ENCODE data around the gene SPRED2.

Gene SPRED2

DNA sequence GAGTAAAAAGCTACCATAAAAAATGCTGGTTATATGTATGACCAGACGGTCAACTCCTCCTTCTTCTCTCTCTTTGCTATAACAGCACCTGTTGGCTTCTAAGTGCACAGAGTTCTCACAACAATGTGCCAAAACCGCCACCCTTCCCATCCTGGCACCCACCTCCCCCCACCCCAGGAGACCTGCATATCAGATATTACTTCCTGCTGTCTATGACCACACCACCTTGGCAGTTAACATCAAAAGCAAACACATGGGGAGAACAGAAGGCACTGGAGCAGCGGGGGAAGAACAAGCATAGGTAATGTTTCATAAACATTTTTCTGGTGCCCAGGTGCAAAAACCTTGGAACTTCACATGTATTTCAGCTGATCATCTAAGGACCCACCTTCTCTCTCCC is 15.5 kb downstream of the SPRED2 start:
- no peak for DNase-seq (ENCODE audit: low read depth in 1 of 2, low spot score in 1 of 2)

DNA sequence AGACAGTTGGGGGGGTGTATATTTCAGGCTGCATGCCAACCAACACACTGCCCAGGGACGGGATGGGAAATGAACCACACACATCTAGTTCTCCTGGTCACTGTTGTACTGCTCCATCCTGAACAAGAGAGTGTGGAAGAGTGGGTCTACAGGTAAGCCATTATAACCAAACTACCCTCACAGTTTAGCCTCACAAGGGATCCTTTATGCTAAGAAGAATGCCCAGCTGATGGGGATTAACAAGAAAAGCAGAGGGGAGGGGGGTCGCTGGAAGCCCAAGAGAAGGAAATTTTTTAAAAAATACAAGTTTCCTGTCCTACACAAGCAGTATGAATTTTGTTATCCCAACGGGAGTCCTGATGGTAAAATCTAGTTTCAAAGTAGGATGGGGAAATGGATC is 16.1 kb downstream of the SPRED2 start:
- no peak for DNase-seq (ENCODE audit: low read depth in 1 of 2, low spot score in 1 of 2)

DNA sequence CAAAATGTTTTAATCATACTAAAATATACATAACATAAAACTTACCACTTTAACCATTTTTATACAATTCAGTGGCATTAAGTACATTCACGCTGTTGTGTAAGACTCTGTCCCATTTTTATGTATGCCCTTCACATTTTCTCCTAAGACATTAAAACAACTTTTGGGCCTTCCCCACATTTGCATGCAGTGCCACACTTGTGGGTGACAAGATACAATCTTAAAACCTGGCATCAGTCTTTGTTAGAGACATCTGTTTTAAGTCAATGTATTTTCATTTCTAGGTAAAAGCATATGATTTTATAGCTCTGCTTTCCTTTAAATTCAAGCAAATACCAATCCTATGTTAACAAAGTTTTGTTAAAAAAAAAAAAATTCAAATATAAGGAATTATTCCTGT is 17.3 kb downstream of the SPRED2 start:
- no peak for DNase-seq (ENCODE audit: low read depth in 1 of 2, low spot score in 1 of 2)

DNA sequence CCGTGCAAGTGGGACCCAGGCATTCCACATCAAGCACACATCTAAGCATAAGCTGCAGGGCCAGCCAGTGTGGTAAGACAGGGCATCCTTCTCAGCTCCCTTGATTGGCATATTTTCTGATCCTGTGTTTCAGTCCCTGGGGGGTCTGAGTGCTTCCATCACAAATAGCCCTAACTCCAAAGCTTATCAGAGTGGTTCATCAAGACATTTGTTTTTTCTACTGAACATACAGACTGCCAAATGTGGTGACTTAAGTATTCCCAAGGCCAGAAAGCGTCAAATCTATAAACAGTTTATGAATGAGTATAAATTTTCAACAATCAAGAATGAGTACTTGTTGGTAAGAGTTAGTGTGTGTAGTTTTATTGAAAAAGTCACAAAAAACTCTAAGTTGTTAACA is 18.8 kb downstream of the SPRED2 start:
- DNase-seq (ENCODE audit: low read depth in 1 of 2, low spot score in 1 of 2) = no peak

DNA sequence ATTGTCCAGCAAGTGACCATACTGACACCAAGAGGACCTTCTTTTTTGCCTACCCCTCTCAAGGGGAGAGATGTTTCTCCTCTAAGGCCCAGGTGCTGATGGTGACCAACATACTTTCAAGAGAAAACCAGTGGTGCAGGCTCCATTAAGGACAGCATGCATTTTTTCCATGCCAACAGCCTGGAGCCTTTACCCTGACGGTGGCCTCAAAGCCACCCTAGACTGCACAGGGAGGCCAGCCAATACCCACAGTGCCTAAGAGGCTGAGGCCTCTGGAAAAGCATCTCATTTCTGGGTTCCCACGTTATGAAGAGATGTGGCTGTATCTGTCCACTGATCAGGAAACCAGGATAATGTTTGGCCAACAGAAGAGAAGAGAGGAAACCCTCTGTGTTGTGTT is 19.3 kb downstream of the SPRED2 start:
- no peak for DNase-seq (ENCODE audit: low read depth in 1 of 2, low spot score in 1 of 2)

DNA sequence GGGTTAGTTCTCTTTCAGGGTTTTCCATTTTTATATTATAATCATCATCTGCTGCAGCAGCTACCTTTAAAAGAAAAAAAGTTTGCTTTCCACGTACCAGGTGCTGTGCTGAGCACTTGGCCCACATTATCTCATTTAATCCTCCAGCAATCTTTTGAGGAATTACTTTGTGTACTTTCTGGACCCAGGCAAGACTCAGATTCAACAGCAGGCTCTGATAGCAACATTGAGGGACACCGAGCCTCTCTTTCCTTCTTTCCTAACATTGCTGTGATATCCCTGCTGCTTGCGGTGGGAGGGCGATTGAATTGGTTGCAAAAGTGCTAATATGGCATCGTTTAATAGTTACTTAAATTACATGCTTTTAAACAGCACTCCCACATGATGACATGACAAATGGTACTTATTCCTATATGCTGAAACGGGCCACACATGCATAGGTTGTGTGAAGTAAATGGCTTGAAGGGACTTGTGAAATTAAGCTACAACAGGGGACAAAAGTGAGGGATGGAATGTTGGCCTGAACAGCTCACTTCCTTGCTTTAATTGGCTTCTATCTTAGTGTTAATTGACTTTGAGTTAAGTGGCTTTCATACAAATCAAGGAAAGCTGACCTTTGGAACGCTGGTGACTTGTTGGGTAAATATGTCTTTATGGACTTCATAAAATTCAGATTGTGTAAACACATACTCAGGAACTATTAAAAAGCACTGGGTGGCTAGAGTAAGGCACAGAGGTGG is 21.2 kb downstream of the SPRED2 start:
- DNase-seq (ENCODE audit: low read depth in 1 of 2, low spot score in 1 of 2) = no peak

DNA sequence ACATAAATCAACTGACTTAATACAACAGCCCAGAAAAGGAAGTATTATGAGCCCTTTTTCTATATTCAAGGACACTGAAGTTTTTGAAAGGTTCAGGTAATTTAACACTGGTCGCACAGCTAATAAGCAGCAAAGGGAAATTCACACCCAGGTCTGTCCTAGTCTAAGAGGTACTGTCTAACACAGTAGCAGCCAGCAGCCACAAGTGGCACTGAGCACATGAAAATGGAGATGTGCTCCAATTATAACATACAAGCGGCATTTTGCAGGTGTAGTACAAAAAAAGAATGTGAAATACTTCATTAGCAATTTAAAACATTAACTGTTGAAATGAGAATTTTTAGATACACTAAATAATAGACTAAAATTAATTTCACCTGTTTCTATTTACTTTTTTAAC is 23.4 kb downstream of the SPRED2 start:
- no peak for DNase-seq (ENCODE audit: low read depth in 1 of 2, low spot score in 1 of 2)

DNA sequence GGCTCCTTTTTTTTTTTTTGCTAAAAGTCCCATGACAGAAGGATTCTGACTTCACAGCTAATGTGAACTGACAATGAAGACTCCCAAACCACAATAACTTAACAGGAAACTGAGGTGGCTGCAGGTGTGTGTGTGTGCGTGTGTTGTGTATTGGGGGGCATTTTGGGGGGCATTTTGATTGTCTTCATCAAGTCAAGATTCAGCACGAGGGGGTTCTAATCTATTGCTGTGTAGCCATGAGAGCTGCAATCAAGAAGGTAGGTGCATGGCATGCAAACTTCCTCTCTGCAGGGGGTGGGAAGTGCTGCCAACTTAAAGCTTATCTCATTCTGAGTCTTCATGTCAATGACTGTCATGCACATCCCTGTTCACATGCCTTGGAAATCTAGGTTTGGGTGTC is 25.2 kb downstream of the SPRED2 start:
- DNase-seq (ENCODE audit: low read depth in 1 of 2, low spot score in 1 of 2) = no peak

DNA sequence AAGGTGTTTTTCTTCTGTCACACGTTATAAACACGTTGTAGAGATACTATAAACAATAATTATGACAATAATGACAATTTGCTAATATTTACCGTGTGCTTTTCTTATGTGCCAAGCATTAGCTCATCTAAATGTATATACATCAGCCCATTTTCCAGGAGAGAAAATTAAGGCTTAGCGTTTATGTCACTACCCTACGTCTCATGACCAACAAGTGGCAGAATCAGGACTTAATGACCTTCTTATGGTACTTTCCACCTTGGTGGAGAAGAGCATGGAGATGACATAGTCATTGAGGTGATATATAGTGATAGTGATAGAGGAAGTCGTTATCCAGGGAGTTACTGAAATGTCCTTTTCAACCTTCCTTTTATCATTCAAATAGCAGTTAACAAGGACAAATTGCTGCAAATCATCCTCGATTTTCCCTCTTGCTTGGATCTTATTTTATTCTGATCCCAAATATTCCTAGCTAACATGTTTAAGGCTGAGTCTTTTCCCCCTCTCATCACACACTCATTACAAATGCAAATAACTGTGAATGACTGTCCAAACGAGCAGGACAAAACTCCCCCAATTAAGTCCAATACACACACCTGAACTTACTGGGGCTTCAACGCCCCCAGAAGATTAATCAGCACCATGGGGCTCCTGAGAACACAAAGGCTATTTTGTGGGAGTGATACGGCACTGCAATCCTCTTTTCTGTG is 27.3 kb downstream of the SPRED2 start:
- no peak for DNase-seq (ENCODE audit: low read depth in 1 of 2, low spot score in 1 of 2)

DNA sequence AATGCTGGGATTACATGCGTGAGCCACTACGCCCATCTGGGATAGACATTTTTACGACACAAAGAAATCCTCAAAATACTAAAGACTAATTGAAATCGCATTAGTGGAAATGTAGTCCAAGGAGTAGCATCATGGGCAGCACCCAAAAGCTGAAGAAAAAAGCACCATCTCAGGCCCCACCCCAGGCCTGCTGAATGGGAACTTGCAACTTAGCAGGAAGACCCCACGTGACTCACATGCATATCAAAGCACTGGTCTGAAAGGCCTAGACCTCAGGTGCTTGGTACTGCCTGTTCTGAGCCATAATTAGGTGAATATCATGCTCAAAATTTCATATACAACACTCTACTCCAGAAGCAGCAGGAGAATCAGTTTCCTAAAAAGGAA is 28.9 kb downstream of the SPRED2 start:
- DNase-seq (ENCODE audit: low read depth in 1 of 2, low spot score in 1 of 2) = no peak

DNA sequence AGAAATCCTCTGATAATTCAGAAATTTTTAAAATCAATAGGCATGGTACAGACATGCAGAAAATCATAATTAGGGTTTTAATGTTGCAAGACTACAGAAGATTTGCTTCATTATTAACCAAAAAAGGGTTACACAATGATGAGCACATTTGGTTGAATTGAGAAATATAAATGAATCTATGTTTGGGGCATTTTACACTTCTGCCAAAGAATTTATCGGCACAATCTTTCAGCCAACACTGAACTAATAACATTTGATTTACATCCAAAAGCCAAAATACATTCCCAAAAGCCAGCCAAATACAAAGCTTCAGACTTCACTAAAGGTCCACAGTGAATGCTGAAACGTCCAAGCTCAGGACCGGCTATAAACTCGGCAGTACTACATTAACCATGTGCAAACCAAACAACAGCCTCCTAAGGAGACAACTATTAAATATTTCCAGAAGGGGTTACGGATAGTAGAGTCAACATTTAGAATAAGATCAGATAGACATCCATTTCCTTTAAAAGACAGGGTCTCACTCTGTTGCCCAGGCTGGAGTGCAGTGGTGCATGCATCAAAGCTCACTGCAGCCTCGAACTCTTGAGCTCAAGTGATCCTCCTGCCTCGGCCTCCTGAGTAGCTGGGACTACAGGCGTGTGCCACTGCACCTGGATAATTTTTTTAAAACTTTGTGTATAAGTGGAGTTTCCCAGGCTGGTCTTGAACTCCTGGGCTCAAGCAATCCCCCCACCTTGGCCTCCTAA is 29.4 kb downstream of the SPRED2 start:
- DNase-seq (ENCODE audit: low read depth in 1 of 2, low spot score in 1 of 2) = no peak

DNA sequence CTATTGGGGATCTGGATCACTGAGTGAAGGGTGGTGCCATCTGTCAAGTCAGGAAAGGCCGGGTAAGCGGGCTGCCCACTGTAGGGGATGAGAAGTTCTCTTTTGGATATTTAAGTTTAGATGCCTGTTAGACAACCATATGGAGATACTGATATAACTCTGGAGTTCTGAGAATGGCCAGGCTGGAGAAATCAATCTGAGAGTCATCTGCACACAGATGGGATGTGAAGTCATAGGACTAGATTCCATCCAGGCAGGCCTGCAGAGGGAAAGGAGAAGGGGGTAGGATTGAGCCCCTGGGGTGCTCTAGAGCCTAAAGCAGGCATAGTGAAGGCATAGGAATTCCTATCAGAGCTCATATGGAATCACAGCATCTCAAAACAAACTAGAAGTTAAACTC is 30.1 kb downstream of the SPRED2 start:
- no peak for DNase-seq (ENCODE audit: low read depth in 1 of 2, low spot score in 1 of 2)

DNA sequence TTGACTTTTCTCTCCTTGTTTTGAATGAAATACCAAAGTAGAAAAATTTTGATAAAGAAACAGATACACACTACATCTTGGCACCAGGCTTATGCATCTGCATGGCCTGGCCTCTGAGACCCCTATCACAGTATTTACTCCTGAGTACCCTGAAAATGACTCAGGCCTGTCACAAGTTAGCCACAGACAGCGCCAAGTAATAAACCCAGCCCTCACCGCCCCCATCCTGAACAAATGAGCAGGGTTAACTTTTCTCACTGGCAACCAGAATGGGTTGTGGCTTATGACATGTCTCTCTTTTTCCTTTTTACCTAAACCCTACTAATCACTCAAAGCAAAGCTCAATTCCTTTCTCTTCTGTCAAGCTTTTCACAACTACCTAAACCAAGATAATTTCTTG is 35.3 kb downstream of the SPRED2 start:
- DNase-seq (ENCODE audit: low read depth in 1 of 2, low spot score in 1 of 2) = no peak

DNA sequence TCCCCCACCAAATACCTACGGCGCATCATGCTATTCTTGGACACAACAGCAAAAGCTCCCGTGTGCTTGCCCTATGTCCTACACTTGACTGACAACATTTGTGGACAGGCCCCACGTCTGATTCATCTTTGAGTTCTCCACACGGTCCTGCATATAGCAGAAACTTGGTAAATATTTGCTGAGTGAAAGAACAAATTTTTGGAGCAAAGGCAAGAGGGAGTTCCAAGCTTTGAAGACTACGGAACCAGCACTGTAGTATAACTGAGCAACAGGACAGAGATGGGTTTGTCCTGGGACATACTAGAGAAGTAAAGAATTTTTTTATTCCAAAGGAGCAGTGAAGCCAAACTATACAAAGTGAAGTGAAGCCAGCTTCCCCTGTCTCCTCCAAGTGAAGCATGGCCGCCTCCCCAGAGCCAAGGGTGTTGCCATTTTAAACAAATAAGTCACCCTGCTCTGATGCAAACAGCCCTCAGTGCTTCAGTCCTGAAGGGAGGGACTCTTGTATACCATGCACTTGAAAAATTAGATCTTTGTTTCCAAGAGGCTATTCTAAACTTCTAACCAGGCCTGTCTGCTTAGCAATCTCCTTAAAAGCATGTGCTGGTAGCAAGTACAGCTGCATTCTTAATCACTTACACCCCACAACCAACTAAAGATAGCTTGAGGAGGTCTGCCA is 35.9 kb downstream of the SPRED2 start:
- DNase-seq (ENCODE audit: low read depth in 1 of 2, low spot score in 1 of 2) = no peak

DNA sequence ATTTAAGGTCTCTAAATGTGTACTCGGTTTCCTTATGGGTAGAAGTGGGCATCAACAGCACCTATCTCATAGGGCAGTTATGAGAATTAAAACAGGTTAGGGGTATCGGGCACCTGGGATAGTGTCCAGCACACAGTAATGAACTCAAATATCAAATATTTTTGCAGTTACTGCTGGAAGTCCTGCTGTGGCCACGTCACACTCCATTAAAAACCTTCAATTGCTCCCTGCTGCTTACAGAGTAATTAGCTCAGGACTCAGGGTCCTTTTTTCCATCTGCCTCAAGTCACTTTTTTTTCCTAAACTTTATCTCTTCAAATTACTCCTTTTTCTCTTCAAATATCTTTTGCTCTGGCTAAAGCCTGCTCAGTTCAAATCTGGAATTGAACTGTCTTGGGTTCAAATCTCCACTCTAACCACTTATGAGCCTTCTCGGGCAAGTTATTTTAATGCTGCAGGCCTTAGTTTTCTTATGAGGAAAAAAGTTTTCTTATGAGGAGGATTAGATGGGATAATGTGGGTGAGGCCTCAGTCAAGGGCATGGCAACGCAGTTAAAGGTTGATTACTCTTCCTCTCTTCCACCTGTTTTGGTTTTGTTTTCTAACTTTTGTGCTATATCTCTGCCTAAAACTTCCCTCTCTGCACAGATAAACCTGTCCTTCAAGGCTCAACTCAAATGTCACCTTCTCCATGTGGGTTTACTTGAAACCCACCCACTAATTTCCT is 36.6 kb downstream of the SPRED2 start:
- DNase-seq (ENCODE audit: low read depth in 1 of 2, low spot score in 1 of 2) = no peak

DNA sequence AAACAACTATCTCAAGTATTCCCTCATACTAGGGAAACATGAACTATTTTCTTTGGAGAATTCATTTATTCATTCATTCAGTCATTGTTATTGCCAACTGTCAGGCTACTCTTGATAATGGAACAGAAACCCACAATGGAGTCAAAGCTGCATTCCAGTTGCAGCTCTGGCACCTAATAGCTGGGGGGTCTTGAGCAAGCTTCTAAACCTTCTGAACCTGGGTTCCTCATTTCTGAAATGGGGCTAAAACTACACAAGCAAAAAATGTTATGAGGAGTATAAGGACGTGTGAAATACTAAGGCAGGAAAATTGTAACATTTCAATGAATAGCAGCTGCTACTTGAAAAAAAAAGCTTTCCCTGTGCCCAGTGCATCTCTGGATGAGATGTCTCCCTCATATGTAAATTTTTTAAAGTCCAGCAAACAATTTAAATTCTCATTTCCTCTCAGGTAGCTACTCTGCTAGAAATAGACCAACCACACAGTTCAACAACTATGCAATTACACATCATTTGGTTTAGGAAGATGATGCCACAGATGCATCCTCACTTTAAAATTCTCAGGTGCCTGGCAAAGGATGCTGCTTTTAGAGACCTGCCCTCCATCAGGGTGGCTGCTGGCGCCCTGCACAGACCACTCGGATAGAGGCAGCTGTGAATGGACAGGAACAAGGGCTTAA is 38.5 kb downstream of the SPRED2 start:
- DNase-seq (ENCODE audit: low read depth in 1 of 2, low spot score in 1 of 2) = no peak

DNA sequence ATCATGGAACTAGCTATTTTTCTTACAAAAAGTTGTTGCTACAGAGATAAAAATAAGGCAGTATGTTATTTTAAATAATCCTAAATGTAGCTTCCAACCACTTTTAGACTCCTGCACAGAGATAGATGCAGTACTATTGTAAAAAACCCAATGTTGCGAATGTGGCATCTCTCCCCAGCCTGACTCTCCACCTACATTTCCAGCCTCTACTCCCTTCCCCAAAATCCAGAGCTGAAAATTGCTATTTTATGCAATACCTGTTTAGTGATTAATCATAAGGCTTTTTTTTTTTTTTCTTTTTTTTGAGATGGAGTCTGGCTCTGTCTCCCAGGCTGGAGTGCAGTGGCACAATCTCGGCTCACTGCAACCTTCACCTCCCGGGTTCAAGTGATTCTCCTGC is 39.4 kb downstream of the SPRED2 start:
- no peak for DNase-seq (ENCODE audit: low read depth in 1 of 2, low spot score in 1 of 2)

DNA sequence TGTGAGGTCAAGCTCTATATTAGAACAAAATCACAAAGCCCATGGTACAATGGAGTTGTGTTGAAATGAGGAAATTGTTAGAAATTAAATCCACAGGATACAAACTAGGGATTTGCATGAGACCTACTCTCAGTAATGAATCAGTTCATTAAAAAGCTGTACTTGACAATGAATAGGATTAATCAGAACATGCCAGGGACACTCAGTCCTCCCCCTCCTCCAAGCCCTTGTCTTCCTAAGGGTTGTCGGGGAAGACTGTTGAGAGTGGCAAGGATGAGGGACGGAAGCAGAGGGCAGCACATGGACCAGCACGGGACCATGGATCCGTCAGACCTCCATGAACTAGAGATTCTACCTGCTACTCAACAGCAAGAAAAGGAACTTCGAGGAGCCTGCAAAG is 39.8 kb downstream of the SPRED2 start:
- no peak for DNase-seq (ENCODE audit: low read depth in 1 of 2, low spot score in 1 of 2)

DNA sequence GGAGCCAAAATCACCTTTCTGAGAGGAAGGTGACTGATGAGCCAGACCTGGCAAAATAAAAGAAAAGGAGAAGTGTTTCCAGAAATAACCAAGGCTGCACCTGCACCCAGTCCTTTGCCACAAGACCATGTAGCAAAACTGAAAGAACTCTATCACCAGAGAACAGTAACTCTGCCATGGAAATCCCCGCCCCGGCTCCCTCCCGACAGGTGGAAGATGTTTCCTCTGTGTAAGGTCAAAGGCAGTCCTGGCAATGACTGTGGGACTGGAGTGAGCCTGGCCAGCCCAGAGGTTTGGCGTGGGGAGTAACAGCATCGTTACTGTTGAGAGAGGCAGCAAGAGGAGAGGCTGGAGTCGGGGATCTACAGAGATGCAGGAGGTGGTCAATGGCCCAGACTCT is 42.3 kb downstream of the SPRED2 start:
- no peak for DNase-seq (ENCODE audit: low read depth in 1 of 2, low spot score in 1 of 2)

DNA sequence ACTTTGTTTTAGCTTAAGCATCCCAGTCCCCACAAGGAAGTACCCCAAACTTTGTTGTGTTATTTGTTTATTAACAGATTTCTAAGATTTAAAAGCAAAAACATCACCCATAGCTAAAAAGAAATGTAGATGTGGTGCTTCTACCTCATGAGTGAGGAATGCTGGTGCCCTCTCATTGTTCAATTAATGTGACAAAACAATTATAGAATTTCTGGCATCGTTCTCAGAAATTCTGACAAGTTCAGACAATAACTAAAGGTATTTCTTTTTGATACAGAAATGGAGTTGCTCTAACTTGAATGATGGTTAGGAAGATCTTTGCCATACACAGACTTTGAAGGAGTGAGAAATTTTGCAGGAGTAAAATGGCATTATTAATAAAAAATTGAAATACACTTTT is 42.9 kb downstream of the SPRED2 start:
- DNase-seq (ENCODE audit: low read depth in 1 of 2, low spot score in 1 of 2) = no peak

Measured in activated T-helper 1 cell treated with anti-CD3 and anti-CD28 coated beads, Interleukin-2, amount 50 U/mL, for 16 hours (primary cell).